ENCODE measurements around the gene RANBP2. TPM values are rescaled to one million over a fixed set of nuclear protein-coding genes. Genes with fewer than 3 reads are reported as not detected.

Gene RANBP2
- total and polyA plus RNA-seq, 9 of the 15 experiments (the other 6 are each of a cell fraction or from before 2014, with no cell fraction given) = 11.7 to 97.4 (median 48.1) TPM

DNA sequence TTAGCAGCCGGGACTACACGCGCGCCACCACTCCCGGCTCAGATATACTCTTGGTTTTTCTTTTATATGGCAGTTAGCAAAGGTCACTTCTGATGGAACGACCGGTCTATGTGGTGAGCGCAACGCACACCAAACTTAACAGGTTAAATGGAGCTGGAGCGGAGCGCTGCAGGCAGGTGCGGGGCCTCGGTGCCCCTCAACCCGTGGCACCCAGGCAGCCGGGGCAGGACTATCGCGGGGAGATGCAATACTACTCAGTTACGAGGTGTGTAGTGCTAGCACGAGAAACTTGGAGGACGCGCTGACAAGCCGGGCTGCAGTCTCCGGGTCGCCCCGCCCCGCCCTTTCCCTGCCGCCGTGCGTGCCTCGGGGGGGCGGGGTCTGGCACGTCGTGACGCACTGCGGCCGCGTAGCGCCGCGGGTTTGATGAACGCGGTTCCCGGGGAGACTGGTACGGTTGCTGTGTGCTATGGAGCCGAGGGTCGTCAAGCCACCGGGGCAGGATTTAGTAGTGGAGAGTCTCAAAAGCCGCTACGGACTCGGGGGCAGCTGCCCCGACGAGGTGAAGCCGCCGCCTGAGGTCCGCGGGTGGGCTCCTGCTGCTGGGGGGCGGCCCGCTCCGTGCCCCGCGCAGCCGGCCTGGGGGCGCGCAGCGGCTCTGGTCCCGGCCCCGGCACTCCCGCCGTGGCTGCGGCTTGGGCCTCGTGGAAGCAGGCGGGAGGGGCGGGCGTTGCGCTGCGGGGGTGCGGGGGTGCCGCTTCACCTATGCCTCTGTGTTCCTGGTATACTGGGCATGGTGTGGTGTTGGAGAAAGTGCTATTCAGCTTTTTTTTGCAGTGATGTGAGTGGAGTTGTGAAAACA, 67.3 kb downstream of the RANBP2 start, which contains the start of gene CCDC138 (continued):
- TF ChIP-seq PHB2 (IDR thresholded peaks at IDR 0.05; ENCODE audit: low read depth) = no peak
- TF ChIP-seq SUPT5H (IDR thresholded peaks at IDR 0.05) = peak; percentile 86
- no peak for TF ChIP-seq PHF20 (IDR thresholded peaks at IDR 0.05; ENCODE audit: partially characterized antibody)
- TF ChIP-seq SP2 (IDR thresholded peaks at IDR 0.05; ENCODE audit: extremely low read depth, low read depth, low read length, poor library complexity, severe bottlenecking) = no peak
- TF ChIP-seq PRPF4 (IDR thresholded peaks at IDR 0.05; ENCODE audit: insufficient read depth, low read depth, low read length, poor library complexity, severe bottlenecking) = no peak
- TF ChIP-seq ZNF253 (CRISPR knock-in tag; conservative IDR thresholded peaks at IDR 0.05) = no peak
- no peak for TF ChIP-seq ZNF121 (CRISPR knock-in tag; conservative IDR thresholded peaks at IDR 0.05)
- no peak for TF ChIP-seq HSF4 (CRISPR knock-in tag; IDR thresholded peaks at IDR 0.05; ENCODE audit: borderline replicate concordance)
- TF ChIP-seq FOXM1 (IDR thresholded peaks at IDR 0.05; ENCODE audit: low read depth) = no peak
- peak; percentile 88; the same call in 1 of the 2 replicates for TF ChIP-seq FOXM1 (CRISPR knock-in tag; IDR thresholded peaks at IDR 0.05; ENCODE audit: low read depth)
- TF ChIP-seq KLF10 (CRISPR knock-in tag; IDR thresholded peaks at IDR 0.05) = no peak
- no peak for TF ChIP-seq FOXK2 (conservative IDR thresholded peaks at IDR 0.05 in 1 of 2, IDR thresholded peaks at IDR 0.05 in 1 of 2; ENCODE audit: low read depth in 2 of 2)
- peak; percentile 79; the same call in 1 of the 2 replicates for TF ChIP-seq POLR2AphosphoS5 (IDR thresholded peaks at IDR 0.05; ENCODE audit: control insufficient read depth, insufficient read depth, low read depth, low read length)
- peak in 1 of 2 experiments; percentile 88; a peak in 2 of 4 replicates for TF ChIP-seq NONO (IDR thresholded peaks at IDR 0.05; ENCODE audit: low read depth in 2 of 2, low read length in 1 of 2)
- no peak for TF ChIP-seq NFE2 (IDR thresholded peaks at IDR 0.05; ENCODE audit: low read depth)
- no peak for TF ChIP-seq PYGO2 (tag; IDR thresholded peaks at IDR 0.05)
- TF ChIP-seq NR3C1 (CRISPR knock-in tag; IDR thresholded peaks at IDR 0.05) = 0 out of 2 replicates have a peak, but pooled peaks have one; percentile 27
- TF ChIP-seq GATA2 (CRISPR knock-in tag; IDR thresholded peaks at IDR 0.05) = no peak
- TF ChIP-seq NFYB (IDR thresholded peaks at IDR 0.05; ENCODE audit: extremely low read depth, insufficient read length) = no peak
- 0 out of 4 replicates have a peak, but pooled peaks of 1 of the 2 experiments have one; percentile 28 for TF ChIP-seq FOXA3 (CRISPR knock-in tag; conservative IDR thresholded peaks at IDR 0.05 in 1 of 2, IDR thresholded peaks at IDR 0.05 in 1 of 2)
- TF ChIP-seq ZSCAN32 (CRISPR knock-in tag; IDR thresholded peaks at IDR 0.05) = no peak
- TF ChIP-seq, protein P1, sequence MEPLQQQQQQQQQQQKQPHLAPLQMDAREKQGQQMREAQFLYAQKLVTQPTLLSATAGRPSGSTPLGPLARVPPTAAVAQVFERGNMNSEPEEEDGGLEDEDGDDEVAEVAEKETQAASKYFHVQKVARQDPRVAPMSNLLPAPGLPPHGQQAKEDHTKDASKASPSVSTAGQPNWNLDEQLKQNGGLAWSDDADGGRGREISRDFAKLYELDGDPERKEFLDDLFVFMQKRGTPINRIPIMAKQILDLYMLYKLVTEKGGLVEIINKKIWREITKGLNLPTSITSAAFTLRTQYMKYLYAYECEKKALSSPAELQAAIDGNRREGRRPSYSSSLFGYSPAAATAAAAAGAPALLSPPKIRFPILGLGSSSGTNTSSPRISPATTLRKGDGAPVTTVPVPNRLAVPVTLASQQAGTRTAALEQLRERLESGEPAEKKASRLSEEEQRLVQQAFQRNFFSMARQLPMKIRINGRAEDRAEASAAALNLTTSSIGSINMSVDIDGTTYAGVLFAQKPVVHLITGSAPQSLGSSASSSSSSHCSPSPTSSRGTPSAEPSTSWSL (CRISPR knock-in tag; IDR thresholded peaks at IDR 0.05; ENCODE audit: borderline replicate concordance) = no peak
- TF ChIP-seq ZNF23 (CRISPR knock-in tag; IDR thresholded peaks at IDR 0.05) = no peak
- TF ChIP-seq BHLHE40 (IDR thresholded peaks at IDR 0.05; ENCODE audit: low read length) = peak; percentile 63; the same call in 1 of the 2 replicates
- no peak for TF ChIP-seq DMBX1 (CRISPR knock-in tag; IDR thresholded peaks at IDR 0.05; ENCODE audit: borderline replicate concordance)
- peak; percentile 79; the same call in 1 of the 2 replicates for TF ChIP-seq CBX1 (IDR thresholded peaks at IDR 0.05; ENCODE audit: low read depth)
- no peak for TF ChIP-seq GTF2E2 (tag; IDR thresholded peaks at IDR 0.05)
